ENCODE measurements around the gene C1orf185. TPM values are rescaled to one million over a fixed set of nuclear protein-coding genes. Genes with fewer than 3 reads are reported as not detected.

C1orf185 gene
- total and polyA plus RNA-seq, 2 experiments from 2014 or later = not detected

DNA sequence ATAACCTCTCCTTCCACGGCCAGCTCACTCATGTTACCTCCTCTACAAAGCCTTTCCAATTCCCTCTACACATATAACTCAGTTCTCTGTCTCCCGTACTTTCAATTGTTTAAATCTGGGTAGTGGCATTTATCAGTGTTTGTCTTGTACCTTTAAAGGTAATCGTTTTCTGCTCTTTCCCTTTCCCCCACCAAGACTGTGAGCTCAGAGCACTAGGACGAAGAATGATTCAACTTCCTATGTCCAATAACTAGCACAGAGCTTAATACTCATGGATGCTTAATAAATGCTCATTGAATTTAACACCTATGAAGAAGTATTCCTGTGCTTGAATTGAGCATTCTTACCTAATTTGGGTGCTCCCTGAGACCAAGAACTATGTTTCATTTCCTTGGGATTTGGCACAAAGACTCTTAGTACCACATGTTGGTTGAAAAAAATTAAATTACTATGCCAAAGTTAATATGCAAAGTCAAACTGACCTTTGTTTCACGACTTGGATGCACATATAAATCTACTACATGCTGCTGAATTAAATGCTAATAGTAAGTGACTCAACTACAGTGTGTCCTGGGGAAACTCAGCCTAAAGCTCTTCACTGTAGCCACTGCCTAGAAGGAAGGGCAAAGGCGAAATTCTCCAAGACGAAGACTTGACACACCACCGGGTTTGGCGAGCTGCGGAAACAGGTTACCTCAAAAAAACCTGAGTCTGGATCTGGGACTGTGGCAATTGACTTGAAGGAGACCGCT, 30.6 kb upstream of the C1orf185 start:
- no peak overlapping the region for H3K27ac ChIP-seq
- H3K4me3 ChIP-seq = no peak overlapping the region
- H3K79me2 ChIP-seq = no peaks in the 10 kb centered on the region
- no peak for DNase-seq (ENCODE audit: low spot score)
- no peaks in the 10 kb centered on the region for H4K20me1 ChIP-seq (ENCODE audit: insufficient read depth, poor library complexity, severe bottlenecking)
- peaks cover 3% of the 10 kb centered on the region for H3K27me3 ChIP-seq
- no peaks in the 10 kb centered on the region for H3K4me1 ChIP-seq (ENCODE audit: insufficient read depth)
- H3K36me3 ChIP-seq (replicated peaks; ENCODE audit: insufficient read depth, low read depth) = no peaks in the 10 kb centered on the region
- H3K4me2 ChIP-seq = no peak overlapping the region
- H2AFZ ChIP-seq = no peak overlapping the region
- no peaks in the 10 kb centered on the region for H3K9me2 ChIP-seq (replicated peaks; ENCODE audit: insufficient read depth)
- whole genome bisulfite sequencing (ENCODE audit: low lambda C conversion rate, missing lambda C conversion rate) = 72% methylated on average over 11 of the region's 11 CpGs
- H3K9me3 ChIP-seq (ENCODE audit: low read depth) = no peaks in the 10 kb centered on the region
- TF ChIP-seq EZH2 (IDR thresholded peaks at IDR 0.05; ENCODE audit: borderline replicate concordance) = no peak

DNA sequence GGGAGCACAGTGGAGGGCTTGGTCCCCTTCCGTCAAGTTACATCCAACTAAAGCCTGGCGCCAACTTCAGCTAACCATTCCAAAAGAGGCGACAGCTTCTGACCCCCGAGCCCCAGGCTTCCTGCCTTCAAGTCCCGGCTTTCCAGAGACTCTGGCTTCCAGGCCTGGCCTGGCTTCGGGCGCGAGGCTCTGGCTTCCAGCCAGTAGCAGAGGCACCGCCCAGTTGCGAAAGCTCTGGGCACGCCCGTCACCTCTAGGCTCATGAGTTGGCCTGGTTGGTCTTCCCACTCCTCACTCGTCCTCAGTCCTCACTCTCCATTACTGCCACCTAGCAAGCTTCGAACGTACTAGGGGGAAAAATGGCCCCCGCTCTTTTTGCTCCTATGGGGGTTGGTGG, 30.0 kb upstream of the C1orf185 start:
- TF ChIP-seq EZH2phosphoT487 (IDR thresholded peaks at IDR 0.05; ENCODE audit: low read depth, severe bottlenecking, unreplicated experiment) = no peak
- TF ChIP-seq, protein P1, sequence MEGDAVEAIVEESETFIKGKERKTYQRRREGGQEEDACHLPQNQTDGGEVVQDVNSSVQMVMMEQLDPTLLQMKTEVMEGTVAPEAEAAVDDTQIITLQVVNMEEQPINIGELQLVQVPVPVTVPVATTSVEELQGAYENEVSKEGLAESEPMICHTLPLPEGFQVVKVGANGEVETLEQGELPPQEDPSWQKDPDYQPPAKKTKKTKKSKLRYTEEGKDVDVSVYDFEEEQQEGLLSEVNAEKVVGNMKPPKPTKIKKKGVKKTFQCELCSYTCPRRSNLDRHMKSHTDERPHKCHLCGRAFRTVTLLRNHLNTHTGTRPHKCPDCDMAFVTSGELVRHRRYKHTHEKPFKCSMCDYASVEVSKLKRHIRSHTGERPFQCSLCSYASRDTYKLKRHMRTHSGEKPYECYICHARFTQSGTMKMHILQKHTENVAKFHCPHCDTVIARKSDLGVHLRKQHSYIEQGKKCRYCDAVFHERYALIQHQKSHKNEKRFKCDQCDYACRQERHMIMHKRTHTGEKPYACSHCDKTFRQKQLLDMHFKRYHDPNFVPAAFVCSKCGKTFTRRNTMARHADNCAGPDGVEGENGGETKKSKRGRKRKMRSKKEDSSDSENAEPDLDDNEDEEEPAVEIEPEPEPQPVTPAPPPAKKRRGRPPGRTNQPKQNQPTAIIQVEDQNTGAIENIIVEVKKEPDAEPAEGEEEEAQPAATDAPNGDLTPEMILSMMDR (IDR thresholded peaks at IDR 0.05; ENCODE audit: poor library complexity) = no peak
- no peak for TF ChIP-seq EZH2 (IDR thresholded peaks at IDR 0.05; ENCODE audit: borderline replicate concordance)
- WGBS (ENCODE audit: low lambda C conversion rate, missing lambda C conversion rate) = 90% methylated on average over 16 of the region's 16 CpGs
- H3K9me2 ChIP-seq (replicated peaks; ENCODE audit: insufficient read depth) = no peaks in the 10 kb centered on the region
- H4K20me1 ChIP-seq (ENCODE audit: insufficient read depth, poor library complexity, severe bottlenecking) = no peaks in the 10 kb centered on the region
- no peaks in the 10 kb centered on the region for H3K36me3 ChIP-seq (replicated peaks; ENCODE audit: insufficient read depth, low read depth)
- DNase-seq (ENCODE audit: low spot score) = no peak
- no peak overlapping the region for H3K4me2 ChIP-seq
- H3K27me3 ChIP-seq = peaks cover 3% of the 10 kb centered on the region
- H3K9me3 ChIP-seq (ENCODE audit: low read depth) = no peaks in the 10 kb centered on the region
- H3K79me2 ChIP-seq = no peaks in the 10 kb centered on the region
- no peak overlapping the region for H2AFZ ChIP-seq
- H3K27ac ChIP-seq = no peak overlapping the region
- H3K4me3 ChIP-seq = no peak overlapping the region
- H3K4me1 ChIP-seq (ENCODE audit: insufficient read depth) = no peaks in the 10 kb centered on the region

DNA sequence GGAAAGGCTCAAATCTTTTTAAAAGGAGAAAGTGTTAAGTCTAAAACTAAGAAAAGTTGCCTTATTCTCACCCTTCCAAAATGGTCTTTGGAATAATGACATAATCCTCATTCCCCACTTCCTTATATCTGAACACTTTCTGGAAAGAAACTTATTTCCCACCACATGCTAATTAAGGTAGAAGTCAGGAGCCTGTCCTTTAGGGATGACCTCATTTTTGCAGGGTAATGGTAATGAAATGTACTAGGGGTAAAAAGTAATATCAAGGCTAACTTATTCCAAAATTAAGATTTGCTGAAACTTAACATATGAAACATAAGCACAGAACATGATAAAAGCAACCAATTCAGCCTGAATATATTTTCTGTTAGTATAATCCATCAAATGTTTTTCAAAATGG, 29.4 kb upstream of the C1orf185 start:
- no peak overlapping the region for H3K4me3 ChIP-seq
- H3K27ac ChIP-seq = no peak overlapping the region
- H3K79me2 ChIP-seq = no peaks in the 10 kb centered on the region
- H2AFZ ChIP-seq = no peak overlapping the region
- no peaks in the 10 kb centered on the region for H3K9me3 ChIP-seq (ENCODE audit: low read depth)
- no peak overlapping the region for H3K4me2 ChIP-seq
- H3K9me2 ChIP-seq (replicated peaks; ENCODE audit: insufficient read depth) = no peaks in the 10 kb centered on the region
- H3K36me3 ChIP-seq (replicated peaks; ENCODE audit: insufficient read depth, low read depth) = no peaks in the 10 kb centered on the region
- TF ChIP-seq, protein P1 (IDR thresholded peaks at IDR 0.05; ENCODE audit: poor library complexity) = no peak
- TF ChIP-seq EZH2phosphoT487 (IDR thresholded peaks at IDR 0.05; ENCODE audit: low read depth, severe bottlenecking, unreplicated experiment) (no peak), EZH2 (IDR thresholded peaks at IDR 0.05; ENCODE audit: borderline replicate concordance) (no peak)
- H3K27me3 ChIP-seq = peaks cover 3% of the 10 kb centered on the region
- H3K4me1 ChIP-seq (ENCODE audit: insufficient read depth) = no peaks in the 10 kb centered on the region
- H4K20me1 ChIP-seq (ENCODE audit: insufficient read depth, poor library complexity, severe bottlenecking) = no peaks in the 10 kb centered on the region
- no peak for DNase-seq (ENCODE audit: low spot score)

DNA sequence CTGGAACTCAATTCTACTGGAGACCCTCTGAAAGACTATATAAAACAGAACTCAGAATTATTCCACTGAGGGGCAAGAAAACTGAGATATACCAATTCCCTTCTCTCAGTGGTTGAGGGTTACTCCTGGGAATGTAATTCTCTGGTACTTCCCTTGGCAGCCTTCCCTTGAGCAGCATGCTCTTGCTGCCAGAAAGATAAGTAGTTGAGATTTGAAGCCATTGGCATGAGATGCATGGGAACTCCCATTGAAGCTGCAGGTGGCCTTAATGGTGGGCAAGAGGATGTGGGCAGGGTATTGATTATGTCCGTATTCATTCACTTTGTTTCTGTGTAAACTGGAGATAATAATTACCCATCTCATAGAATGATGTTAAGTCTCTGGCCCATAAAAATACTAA, 28.6 kb upstream of the C1orf185 start:
- WGBS (ENCODE audit: low lambda C conversion rate, missing lambda C conversion rate) = 89% methylated on average over 1 of the region's 1 CpG
- Histone ChIP-seq H3K27me3 (peaks cover 3% of the 10 kb centered on the region), H3K4me2 (no peak overlapping the region), H3K4me3 (no peak overlapping the region), H3K36me3 (replicated peaks; ENCODE audit: insufficient read depth, low read depth) (no peaks in the 10 kb centered on the region), H2AFZ (no peak overlapping the region), H3K9me3 (ENCODE audit: low read depth) (no peaks in the 10 kb centered on the region), H4K20me1 (ENCODE audit: insufficient read depth, poor library complexity, severe bottlenecking) (no peaks in the 10 kb centered on the region), H3K9me2 (replicated peaks; ENCODE audit: insufficient read depth) (no peaks in the 10 kb centered on the region), H3K4me1 (ENCODE audit: insufficient read depth) (no peaks in the 10 kb centered on the region), H3K27ac (no peak overlapping the region), H3K79me2 (no peaks in the 10 kb centered on the region)
- TF ChIP-seq EZH2phosphoT487 (IDR thresholded peaks at IDR 0.05; ENCODE audit: low read depth, severe bottlenecking, unreplicated experiment) (no peak), EZH2 (IDR thresholded peaks at IDR 0.05; ENCODE audit: borderline replicate concordance) (no peak)
- TF ChIP-seq, protein P1 (IDR thresholded peaks at IDR 0.05; ENCODE audit: poor library complexity) = no peak
- DNase-seq (ENCODE audit: low spot score) = no peak
